C4-2B (cell line): ENCODE measurements around the gene CEMP1.

Source experiments
- ZFX ChIP-seq: fragments of 450-650 bp; IDR thresholded peaks from 2 replicates; pipeline ENCODE4 v1.6.1; 2017
- TF ChIP-seq, protein P1 (sequence below): fragments of 450-650 bp; conservative IDR thresholded peaks from 2 replicates; pipeline ENCODE4 v1.5.1; 2017; ENCODE audit warnings: mild to moderate bottlenecking

- TF ChIP-seq, protein P1, sequence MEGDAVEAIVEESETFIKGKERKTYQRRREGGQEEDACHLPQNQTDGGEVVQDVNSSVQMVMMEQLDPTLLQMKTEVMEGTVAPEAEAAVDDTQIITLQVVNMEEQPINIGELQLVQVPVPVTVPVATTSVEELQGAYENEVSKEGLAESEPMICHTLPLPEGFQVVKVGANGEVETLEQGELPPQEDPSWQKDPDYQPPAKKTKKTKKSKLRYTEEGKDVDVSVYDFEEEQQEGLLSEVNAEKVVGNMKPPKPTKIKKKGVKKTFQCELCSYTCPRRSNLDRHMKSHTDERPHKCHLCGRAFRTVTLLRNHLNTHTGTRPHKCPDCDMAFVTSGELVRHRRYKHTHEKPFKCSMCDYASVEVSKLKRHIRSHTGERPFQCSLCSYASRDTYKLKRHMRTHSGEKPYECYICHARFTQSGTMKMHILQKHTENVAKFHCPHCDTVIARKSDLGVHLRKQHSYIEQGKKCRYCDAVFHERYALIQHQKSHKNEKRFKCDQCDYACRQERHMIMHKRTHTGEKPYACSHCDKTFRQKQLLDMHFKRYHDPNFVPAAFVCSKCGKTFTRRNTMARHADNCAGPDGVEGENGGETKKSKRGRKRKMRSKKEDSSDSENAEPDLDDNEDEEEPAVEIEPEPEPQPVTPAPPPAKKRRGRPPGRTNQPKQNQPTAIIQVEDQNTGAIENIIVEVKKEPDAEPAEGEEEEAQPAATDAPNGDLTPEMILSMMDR, result no peak
- peak; percentile 29; the same call in 1 of the 2 replicates for TF ChIP-seq ZFX
Measured at GRCh38 chr16:2497116-2497630, 34.0 kb downstream of the CEMP1 start.
